ENCODE results near the gene KITLG. TPM values are rescaled to one million over a fixed set of nuclear protein-coding genes. Genes with fewer than 3 reads are reported as not detected.

Gene KITLG
- total RNA-seq, 2 donors from 2014 or later, result 32.8 to 37.1 TPM

- no peak for DNase-seq
- Histone ChIP-seq H3K27ac (no peak overlapping the region), H3K36me3 (no peaks in the 10 kb centered on the region), H3K27me3 (no peaks in the 10 kb centered on the region), H3K9me3 (no peaks in the 10 kb centered on the region), H3K4me1 (no peaks in the 10 kb centered on the region), H3K4me3 (no peak overlapping the region), H3K9ac (ENCODE audit: low read depth in 2 of 2, low read length in 2 of 2) (no peak overlapping the region)
- intact Hi-C loops (cut with DNase I), result loop anchor here (10.0 kb wide), 2 partner anchors 253 to 433 kb away; partner anchors contain the start of genes CEP290 and TMTC3
- TF ChIP-seq, protein P1, sequence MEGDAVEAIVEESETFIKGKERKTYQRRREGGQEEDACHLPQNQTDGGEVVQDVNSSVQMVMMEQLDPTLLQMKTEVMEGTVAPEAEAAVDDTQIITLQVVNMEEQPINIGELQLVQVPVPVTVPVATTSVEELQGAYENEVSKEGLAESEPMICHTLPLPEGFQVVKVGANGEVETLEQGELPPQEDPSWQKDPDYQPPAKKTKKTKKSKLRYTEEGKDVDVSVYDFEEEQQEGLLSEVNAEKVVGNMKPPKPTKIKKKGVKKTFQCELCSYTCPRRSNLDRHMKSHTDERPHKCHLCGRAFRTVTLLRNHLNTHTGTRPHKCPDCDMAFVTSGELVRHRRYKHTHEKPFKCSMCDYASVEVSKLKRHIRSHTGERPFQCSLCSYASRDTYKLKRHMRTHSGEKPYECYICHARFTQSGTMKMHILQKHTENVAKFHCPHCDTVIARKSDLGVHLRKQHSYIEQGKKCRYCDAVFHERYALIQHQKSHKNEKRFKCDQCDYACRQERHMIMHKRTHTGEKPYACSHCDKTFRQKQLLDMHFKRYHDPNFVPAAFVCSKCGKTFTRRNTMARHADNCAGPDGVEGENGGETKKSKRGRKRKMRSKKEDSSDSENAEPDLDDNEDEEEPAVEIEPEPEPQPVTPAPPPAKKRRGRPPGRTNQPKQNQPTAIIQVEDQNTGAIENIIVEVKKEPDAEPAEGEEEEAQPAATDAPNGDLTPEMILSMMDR (IDR thresholded peaks at IDR 0.05), result peak; percentile 30
Measured at GRCh38 chr12:88577537-88577936, 2.7 kb downstream of the KITLG start.

GRCh38 chr12:88576866-88577265 lies 3.4 kb downstream of the KITLG start:
- H3K4me3 ChIP-seq, result no peak overlapping the region
- DNase-seq, result no peak
- H3K27me3 ChIP-seq, result no peaks in the 10 kb centered on the region
- H3K9me3 ChIP-seq, result no peaks in the 10 kb centered on the region
- H3K36me3 ChIP-seq, result no peaks in the 10 kb centered on the region
- no peaks in the 10 kb centered on the region for H3K4me1 ChIP-seq
- H3K9ac ChIP-seq (ENCODE audit: low read depth in 2 of 2, low read length in 2 of 2), result no peak overlapping the region
- no peak overlapping the region for H3K27ac ChIP-seq
- TF ChIP-seq, protein P1 (IDR thresholded peaks at IDR 0.05), result no peak
- intact Hi-C loops (cut with DNase I), result loop anchor here (10.0 kb wide), 2 partner anchors 252 to 432 kb away; partner anchors contain the start of genes CEP290 and TMTC3

- Histone ChIP-seq H3K27me3 (no peaks in the 10 kb centered on the region), H3K36me3 (no peaks in the 10 kb centered on the region), H3K27ac (no peak overlapping the region), H3K9me3 (no peaks in the 10 kb centered on the region), H3K9ac (ENCODE audit: low read depth in 2 of 2, low read length in 2 of 2) (no peak overlapping the region), H3K4me1 (no peaks in the 10 kb centered on the region), H3K4me3 (no peak overlapping the region)
- DNase-seq, result no peak
- intact Hi-C loops (cut with DNase I), result loop anchor here (10.0 kb wide), 2 partner anchors 251 to 431 kb away; partner anchors contain the start of genes CEP290 and TMTC3
- TF ChIP-seq, protein P1 (IDR thresholded peaks at IDR 0.05), result no peak
Measured at GRCh38 chr12:88575361-88575970, 4.8 kb downstream of the KITLG start.

DNA sequence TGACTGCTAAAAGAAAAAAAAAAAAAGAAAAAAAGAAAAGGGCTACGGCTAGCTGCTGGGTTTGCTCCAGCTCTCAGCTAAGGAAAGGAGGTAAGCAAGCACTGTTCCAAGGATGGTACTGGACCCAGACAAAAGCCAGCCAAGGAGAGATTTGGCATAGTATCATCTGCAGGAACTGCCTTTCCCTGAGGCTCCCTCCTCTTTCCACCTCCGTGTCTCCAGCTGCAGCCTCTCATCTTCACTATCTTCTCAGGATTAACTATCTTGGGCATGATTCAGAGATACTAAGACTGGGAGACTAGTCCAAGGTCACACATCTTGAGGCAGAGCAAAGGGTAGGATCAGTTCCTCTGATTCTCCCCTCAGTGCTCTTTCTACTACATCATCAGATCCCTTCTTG lies 6.0 kb downstream of the KITLG start:
- intact Hi-C loops (cut with DNase I), result loop anchor here (10.0 kb wide), 2 partner anchors 249 to 429 kb away; partner anchors contain the start of genes CEP290 and TMTC3
- Histone ChIP-seq H3K4me3 (no peak overlapping the region), H3K9me3 (no peaks in the 10 kb centered on the region)

GRCh38 chr12:88573583-88573982 lies 6.7 kb downstream of the KITLG start:
- DNase-seq, result no peak
- TF ChIP-seq, protein P1 (IDR thresholded peaks at IDR 0.05), result no peak
- intact Hi-C loops (cut with DNase I), result loop anchor here (10.0 kb wide), 2 partner anchors 249 to 429 kb away; partner anchors contain the start of genes CEP290 and TMTC3
- no peaks in the 10 kb centered on the region for H3K27me3 ChIP-seq
- no peak overlapping the region for H3K9ac ChIP-seq (ENCODE audit: low read depth in 2 of 2, low read length in 2 of 2)
- no peak overlapping the region for H3K4me3 ChIP-seq
- no peak overlapping the region for H3K27ac ChIP-seq
- no peaks in the 10 kb centered on the region for H3K4me1 ChIP-seq
- H3K36me3 ChIP-seq, result no peaks in the 10 kb centered on the region
- H3K9me3 ChIP-seq, result no peaks in the 10 kb centered on the region

More for the DNA sequence above, 6.0 kb downstream of the KITLG start:
- DNase-seq, result no peak
- Histone ChIP-seq H3K4me1 (no peaks in the 10 kb centered on the region), H3K36me3 (no peaks in the 10 kb centered on the region), H3K9ac (ENCODE audit: low read depth in 2 of 2, low read length in 2 of 2) (peak overlapping the region in 1 of 2 donors; percentile 21), H3K27ac (no peak overlapping the region), H3K27me3 (no peaks in the 10 kb centered on the region)
- TF ChIP-seq, protein P1 (IDR thresholded peaks at IDR 0.05), result no peak
